KG1 (cell line): Measurements from ENCODE around the gene ZNF419.
A peak's percentile ranks its signal among the peaks of the same experiment; 100 is the strongest.
"Not testable (repeated sequence)": the region's sequence is repeated elsewhere in the genome, so short reads cannot be mapped to it uniquely, and the experiment has no call there.

ENCODE experiments used
- DNase-seq: peaks from one replicate; lab custom pipeline; 2025; lab: John Stamatoyannopoulos, UW

Gene ZNF419

GRCh38 chr19:57487477-57488298 lies at the start of gene ZNF419:
TSS of gene ZNF419 (plus strand) at chr19:57487750. CDS start at chr19:57487951, 201 bp downstream.
- peak; percentile 86 for DNase-seq

GRCh38 chr19:57437931-57438330 lies 49.6 kb upstream of the ZNF419 start:
- no peak for DNase-seq

- DNase-seq: no peak
Observed at GRCh38 chr19:57438925-57439324, 48.6 kb upstream of the ZNF419 start.

GRCh38 chr19:57441979-57442752 lies 45.4 kb upstream of the ZNF419 start:
- no peak for DNase-seq

- no peak for DNase-seq
Observed at GRCh38 chr19:57443121-57443696, 44.3 kb upstream of the ZNF419 start.

- no peak for DNase-seq
Observed at GRCh38 chr19:57452307-57452706, 35.2 kb upstream of the ZNF419 start.

- DNase-seq: peak; percentile 5
Observed at GRCh38 chr19:57465680-57466381, 21.7 kb upstream of the ZNF419 start.

GRCh38 chr19:57466489-57466888 lies 21.1 kb upstream of the ZNF419 start:
- no peak for DNase-seq

- DNase-seq: no peak
Observed at GRCh38 chr19:57473646-57474045, 13.9 kb upstream of the ZNF419 start.

- DNase-seq: peak; percentile 97
Observed at GRCh38 chr19:57477191-57478008, 10.2 kb upstream of the ZNF419 start, which contains the start of gene ZNF772. TSS of gene ZNF772 (minus strand) at chr19:57477566. CDS start at chr19:57477309, 257 bp downstream.

GRCh38 chr19:57488299-57488644 lies 722 bp downstream of the ZNF419 start:
- not testable (repeated sequence) for DNase-seq

- DNase-seq: not testable (repeated sequence)
Observed at GRCh38 chr19:57499332-57499679, 11.8 kb downstream of the ZNF419 start.

- DNase-seq: peak; percentile 93
Observed at GRCh38 chr19:57499680-57500395, 12.3 kb downstream of the ZNF419 start, which contains the start of gene ZNF773. TSS of gene ZNF773 (plus strand) at chr19:57499938. CDS start at chr19:57500081, 143 bp downstream.

- DNase-seq: not testable (repeated sequence)
Observed at GRCh38 chr19:57500400-57500799, 12.8 kb downstream of the ZNF419 start.

- DNase-seq: no peak
Observed at GRCh38 chr19:57506163-57506562, 18.6 kb downstream of the ZNF419 start.

- no peak for DNase-seq
Observed at GRCh38 chr19:57511484-57511883, 23.9 kb downstream of the ZNF419 start.

- DNase-seq: no peak
Observed at GRCh38 chr19:57512845-57513244, 25.3 kb downstream of the ZNF419 start.

GRCh38 chr19:57515255-57515654 lies 27.7 kb downstream of the ZNF419 start:
- DNase-seq: no peak

GRCh38 chr19:57518021-57518420 lies 30.5 kb downstream of the ZNF419 start:
- not testable (repeated sequence) for DNase-seq

- peak; percentile 93 for DNase-seq
Observed at GRCh38 chr19:57527136-57527881, 39.8 kb downstream of the ZNF419 start, which contains the start of gene ZNF549. TSS of gene ZNF549 (plus strand) at chr19:57527356. CDS start at chr19:57527574, 218 bp downstream.
